Neural progenitor cell (in vitro differentiated cells): ENCODE data around the gene CACNA1E. TPM values are rescaled to one million over a fixed set of nuclear protein-coding genes. Genes with fewer than 3 reads are reported as not detected.

Experiments
- DNase-seq: peaks from one replicate; pipeline ENCODE4 v3.0.0-alpha.2; 2016; ENCODE audit warnings: low spot score
- H2AFZ ChIP-seq: fragments of 200-600 bp; sonication (generic); replicated peaks from 2 replicates; pipeline ENCODE4 v1.6.1; 2016; ENCODE audit warnings: antibody characterized with exemption
- H3F3A ChIP-seq: fragments of 200-600 bp; sonication (generic); 2 replicates; pipeline ENCODE4 v1.6.1; 2016; ENCODE audit warnings: antibody characterized with exemption, low read depth
- H3K27ac ChIP-seq: fragments of 200-600 bp; sonication (generic); 2 replicates; pipeline ENCODE4 v1.5.1; 2016; ENCODE audit warnings: mild to moderate bottlenecking
- H3K27me3 ChIP-seq: fragments of 200-600 bp; sonication (generic); 2 replicates; pipeline ENCODE4 v1.6.1; 2016; ENCODE audit warnings: mild to moderate bottlenecking, moderate library complexity
- H3K36me3 ChIP-seq: fragments of 200-600 bp; sonication (generic); 2 replicates; pipeline ENCODE4 v1.5.1; 2016
- H3K4me1 ChIP-seq: fragments of 200-600 bp; sonication (generic); 2 replicates; pipeline ENCODE4 v1.6.1; 2016; ENCODE audit warnings: mixed run types
- H3K4me2 ChIP-seq: fragments of 200-600 bp; sonication (generic); 2 replicates; pipeline ENCODE4 v1.6.1; 2016
- H3K4me3 ChIP-seq: fragments of 200-600 bp; sonication (generic); 2 replicates; pipeline ENCODE4 v1.5.1; 2016
- H3K79me2 ChIP-seq: fragments of 200-600 bp; sonication (generic); 2 replicates; pipeline ENCODE4 v1.6.1; 2016; ENCODE audit warnings: low read depth
- H3K9ac ChIP-seq: fragments of 200-600 bp; sonication (generic); 2 replicates; pipeline ENCODE4 v1.6.1; 2016
- H3K9me3 ChIP-seq: fragments of 200-600 bp; sonication (generic); 2 replicates; pipeline ENCODE4 v1.5.1; 2016; ENCODE audit warnings: low read depth
- H4K20me1 ChIP-seq: fragments of 200-600 bp; sonication (generic); 2 replicates; pipeline ENCODE4 v1.6.1; 2016; ENCODE audit warnings: low read depth
- H3K27ac Mint-ChIP-seq: 3 replicates; pipeline ENCODE4 v1.8.0; 2021; ENCODE audit warnings: mixed read lengths
- H3K27me3 Mint-ChIP-seq: 2 replicates; pipeline ENCODE4 v1.8.0; 2022; ENCODE audit warnings: low read depth, mild to moderate bottlenecking, inconsistent platforms, moderate library complexity, mixed read lengths; ENCODE audit not compliant: insufficient read depth
- H3K36me3 Mint-ChIP-seq: 3 replicates; pipeline ENCODE4 v1.8.0; 2021; ENCODE audit warnings: mixed read lengths
- H3K4me1 Mint-ChIP-seq: 3 replicates; pipeline ENCODE4 v1.8.0; 2021; ENCODE audit warnings: mixed read lengths
- H3K4me3 Mint-ChIP-seq: 3 replicates; pipeline ENCODE4 v1.8.0; 2021; ENCODE audit warnings: mild to moderate bottlenecking, moderate library complexity, mixed read lengths
- H3K9me3 Mint-ChIP-seq: 3 replicates; pipeline ENCODE4 v1.8.0; 2020; ENCODE audit warnings: mixed read lengths
- CTCF ChIP-seq: fragments of 200-600 bp; sonication (generic); IDR thresholded peaks from 2 replicates; pipeline ENCODE4 v1.5.1; 2017; ENCODE audit warnings: antibody characterized with exemption, mild to moderate bottlenecking
- EZH2 ChIP-seq: fragments of 200-600 bp; sonication (generic); IDR thresholded peaks from 2 replicates; pipeline ENCODE4 v1.6.1; 2017; ENCODE audit warnings: antibody characterized with exemption, mild to moderate bottlenecking, moderate library complexity
- EZH2phosphoT487 ChIP-seq: fragments of 200-600 bp; sonication (generic); IDR thresholded peaks from 2 replicates; pipeline ENCODE4 v1.6.1; 2017; ENCODE audit warnings: antibody characterized with exemption
- total RNA-seq: library from RNA; depleted of rRNA; stranded (reverse); fragments of >200 nt; gene quantifications from 2 replicates; pipeline ENCODE4 v1.2.3, GENCODE V29; 2015; ENCODE audit warnings: low replicate concordance

Gene CACNA1E
- total RNA-seq, 1 donor from 2014 or later = 2.1 TPM

DNA sequence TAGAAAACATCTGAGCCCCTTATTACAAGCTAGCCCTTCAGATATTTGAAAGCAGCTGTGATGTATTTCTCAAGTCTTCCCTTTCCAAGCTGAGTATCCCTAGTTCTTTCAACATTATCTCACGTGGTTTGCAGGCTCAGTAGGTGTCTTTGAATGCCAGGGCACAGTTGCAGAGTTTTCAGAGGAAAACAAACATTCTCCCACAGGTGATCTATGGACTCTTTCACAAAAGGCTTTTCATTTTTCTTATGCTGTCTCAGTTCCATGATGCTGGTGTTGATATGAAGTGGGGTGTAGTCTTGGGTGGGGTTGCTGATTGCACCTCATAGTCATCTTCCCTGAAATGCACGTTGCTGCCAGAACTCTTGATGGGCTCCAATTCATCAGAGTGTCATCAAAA is 17.3 kb downstream of the CACNA1E start:
- TF ChIP-seq EZH2phosphoT487 (no peak), CTCF (no peak), EZH2 (no peak)
- no peak overlapping the region for H3K4me3 ChIP-seq
- no peaks in the 10 kb centered on the region for H3K79me2 ChIP-seq
- H3F3A ChIP-seq = peaks cover 8% of the 10 kb centered on the region
- H3K27ac Mint-ChIP-seq = no peak overlapping the region
- no peaks in the 10 kb centered on the region for H4K20me1 ChIP-seq
- no peaks in the 10 kb centered on the region for H3K9me3 Mint-ChIP-seq
- no peaks in the 10 kb centered on the region for H3K27me3 ChIP-seq
- H3K4me1 ChIP-seq = peaks cover 17% of the 10 kb centered on the region
- H2AFZ ChIP-seq = no peak overlapping the region
- H3K27ac ChIP-seq = no peak overlapping the region
- H3K4me2 ChIP-seq = peak overlapping the region; percentile 22
- H3K4me1 Mint-ChIP-seq = peaks cover 8% of the 10 kb centered on the region
- no peak for DNase-seq
- no peaks in the 10 kb centered on the region for H3K9me3 ChIP-seq
- no peaks in the 10 kb centered on the region for H3K36me3 ChIP-seq
- peaks cover 9% of the 10 kb centered on the region for H3K27me3 Mint-ChIP-seq
- no peak overlapping the region for H3K4me3 Mint-ChIP-seq
- H3K36me3 Mint-ChIP-seq = no peaks in the 10 kb centered on the region
- no peak overlapping the region for H3K9ac ChIP-seq

GRCh38 chr1:181501612-181502011 is 18.3 kb downstream of the CACNA1E start:
- H3K4me3 ChIP-seq = no peak overlapping the region
- peak overlapping the region; percentile 22 for H3K4me2 ChIP-seq
- H3K36me3 ChIP-seq = no peaks in the 10 kb centered on the region
- no peaks in the 10 kb centered on the region for H3K9me3 ChIP-seq
- H3K79me2 ChIP-seq = no peaks in the 10 kb centered on the region
- Mint-ChIP-seq H3K36me3 (no peaks in the 10 kb centered on the region), H3K9me3 (no peaks in the 10 kb centered on the region), H3K27ac (no peak overlapping the region), H3K4me3 (no peak overlapping the region), H3K27me3 (peaks cover 6% of the 10 kb centered on the region), H3K4me1 (peaks cover 8% of the 10 kb centered on the region)
- TF ChIP-seq CTCF = no peak
- no peak for TF ChIP-seq EZH2
- no peak for TF ChIP-seq EZH2phosphoT487
- no peak overlapping the region for H3K9ac ChIP-seq
- peaks cover 8% of the 10 kb centered on the region for H3F3A ChIP-seq
- DNase-seq = peak; percentile 33
- no peaks in the 10 kb centered on the region for H3K27me3 ChIP-seq
- H4K20me1 ChIP-seq = no peaks in the 10 kb centered on the region
- H3K4me1 ChIP-seq = peaks cover 13% of the 10 kb centered on the region
- no peak overlapping the region for H3K27ac ChIP-seq
- H2AFZ ChIP-seq = no peak overlapping the region

DNA sequence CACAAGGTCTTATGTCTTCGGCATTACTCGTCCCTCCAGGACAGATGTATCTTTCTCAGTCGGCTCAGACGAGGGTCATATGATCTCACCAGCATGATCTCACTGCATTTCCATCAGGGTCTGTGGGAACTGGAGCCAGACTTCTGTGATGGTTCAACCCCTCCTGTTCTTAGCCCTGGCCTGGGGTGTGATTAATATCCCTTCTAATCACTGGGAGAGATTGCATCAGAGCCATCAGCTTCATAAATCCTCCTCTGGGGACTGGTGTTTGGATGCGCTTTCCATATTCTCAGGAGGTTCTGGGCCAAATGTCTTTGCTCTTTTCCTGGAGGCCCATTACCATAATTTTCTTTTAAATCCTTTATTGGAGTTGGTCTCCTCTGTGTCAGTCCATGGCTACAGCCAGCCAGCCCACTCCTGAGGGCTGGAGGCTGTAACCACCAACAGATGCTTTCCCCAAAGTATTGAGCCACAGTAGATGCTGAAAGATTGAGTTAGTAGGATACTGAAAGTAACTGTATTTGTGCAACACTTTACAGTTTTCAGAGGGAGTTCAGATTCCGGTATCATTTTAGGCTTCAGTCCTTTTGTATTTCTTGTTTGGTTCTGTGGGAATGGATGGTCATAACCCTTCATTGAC is 20.0 kb downstream of the CACNA1E start:
- Mint-ChIP-seq H3K9me3 (no peaks in the 10 kb centered on the region), H3K27ac (no peak overlapping the region), H3K36me3 (no peaks in the 10 kb centered on the region), H3K4me1 (peaks cover 8% of the 10 kb centered on the region), H3K27me3 (peaks cover 6% of the 10 kb centered on the region), H3K4me3 (no peak overlapping the region)
- no peak for TF ChIP-seq CTCF
- no peak overlapping the region for H3K4me2 ChIP-seq
- no peak for DNase-seq
- no peaks in the 10 kb centered on the region for H4K20me1 ChIP-seq
- H2AFZ ChIP-seq = no peak overlapping the region
- no peak overlapping the region for H3K4me3 ChIP-seq
- no peaks in the 10 kb centered on the region for H3K36me3 ChIP-seq
- peaks cover 13% of the 10 kb centered on the region for H3K4me1 ChIP-seq
- H3K9ac ChIP-seq = no peak overlapping the region
- H3K27me3 ChIP-seq = no peaks in the 10 kb centered on the region
- H3K79me2 ChIP-seq = no peaks in the 10 kb centered on the region
- H3K27ac ChIP-seq = no peak overlapping the region
- no peaks in the 10 kb centered on the region for H3K9me3 ChIP-seq
- peaks cover 8% of the 10 kb centered on the region for H3F3A ChIP-seq
